Measurements from ENCODE around the gene XPA. TPM values are rescaled to one million over a fixed set of nuclear protein-coding genes. Genes with fewer than 3 reads are reported as not detected.

Gene XPA
- total and polyA plus RNA-seq, 2 of the 13 experiments (the other 11 are each of a cell fraction or from before 2014, with no cell fraction given) = 2.3 to 15.2 TPM

DNA sequence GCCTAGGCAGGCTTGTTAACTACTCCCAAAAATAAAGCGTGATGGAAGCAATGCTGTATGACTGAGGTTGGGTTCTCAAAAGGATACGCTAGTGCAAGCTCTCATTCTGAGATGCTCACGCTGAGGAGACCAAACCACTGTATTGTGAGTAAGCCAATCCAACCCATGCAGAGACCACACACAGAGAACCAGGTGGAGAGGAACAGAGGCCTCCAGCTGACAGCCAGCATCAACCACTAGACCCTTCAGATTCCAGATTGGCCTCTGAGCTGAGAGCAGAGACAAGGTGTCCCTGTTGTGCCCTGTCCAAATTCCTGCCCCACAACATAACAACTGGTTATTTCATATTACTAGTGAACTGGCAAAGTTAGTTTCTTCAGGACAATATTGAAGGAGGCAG lies 68.5 kb downstream of the XPA start:
- Histone ChIP-seq H3K79me2 (ENCODE audit: insufficient read depth, low read length) (peaks cover 39% of the 10 kb centered on the region), H3K4me3 (replicated peaks in 1 of 3; ENCODE audit: insufficient read depth in 1 of 3, low read depth in 2 of 3, low read length in 3 of 3) (no peak overlapping the region), H3K4me1 (ENCODE audit: insufficient read depth, low read length) (peaks cover 21% of the 10 kb centered on the region), H3K9me3 (ENCODE audit: low read length) (no peaks in the 10 kb centered on the region), H3K4me2 (ENCODE audit: low read depth, low read length) (no peak overlapping the region), H3K36me3 (replicated peaks in 1 of 2; ENCODE audit: control insufficient read depth in 1 of 2, insufficient read depth in 2 of 2, low read length in 2 of 2) (peaks cover 0 to 28% of the 10 kb centered on the region in 2 experiments; a peak in 3 of 5 replicates), H4K20me1 (ENCODE audit: insufficient read depth, low read length) (no peaks in the 10 kb centered on the region; the same call in 1 of the 2 replicates), H3K27me3 (ENCODE audit: control insufficient read depth in 1 of 2, insufficient read depth in 2 of 2, low read length in 2 of 2) (peaks cover 0 to 8% of the 10 kb centered on the region in 2 experiments; a peak in 1 of 5 replicates), H3K27ac (ENCODE audit: extremely low read length, insufficient read depth, low read length) (no peak overlapping the region), H2AFZ (ENCODE audit: low read length) (no peak overlapping the region), H3K9ac (ENCODE audit: insufficient read depth, low read depth, low read length) (no peak overlapping the region)
- ATAC-seq (no peak), FAIRE-seq (no peak), DNase-seq (ENCODE audit: low spot score) (no peak)
- POLR2A ChIA-PET = no interaction called here
- 96% methylated on average over 3 of the region's 3 CpGs for WGBS (ENCODE audit: low lambda C conversion rate)
- CTCF ChIA-PET (ENCODE audit: low intra/inter-chr PET ratio, low total read pairs) = no interaction called here
- no TSS peak for BruUV-seq (replicated peaks)
- intact Hi-C loops (cut with micrococcal nuclease; ENCODE audit: unreplicated experiment) (no loop called here), in situ Hi-C loops (cut with HindIII; ENCODE audit: extremely low pct_ligation_motif_present, low pct_unique_long_range_greater_than_20kb) (no loop called here)
- TF ChIP-seq NBN (conservative IDR thresholded peaks at IDR 0.05) = no peak
- TF ChIP-seq MYNN (CRISPR knock-in tag; IDR thresholded peaks at IDR 0.05; ENCODE audit: low read depth) = no peak
- TF ChIP-seq MTF1 (CRISPR knock-in tag; IDR thresholded peaks at IDR 0.05) = no peak
- TF ChIP-seq, protein P1, sequence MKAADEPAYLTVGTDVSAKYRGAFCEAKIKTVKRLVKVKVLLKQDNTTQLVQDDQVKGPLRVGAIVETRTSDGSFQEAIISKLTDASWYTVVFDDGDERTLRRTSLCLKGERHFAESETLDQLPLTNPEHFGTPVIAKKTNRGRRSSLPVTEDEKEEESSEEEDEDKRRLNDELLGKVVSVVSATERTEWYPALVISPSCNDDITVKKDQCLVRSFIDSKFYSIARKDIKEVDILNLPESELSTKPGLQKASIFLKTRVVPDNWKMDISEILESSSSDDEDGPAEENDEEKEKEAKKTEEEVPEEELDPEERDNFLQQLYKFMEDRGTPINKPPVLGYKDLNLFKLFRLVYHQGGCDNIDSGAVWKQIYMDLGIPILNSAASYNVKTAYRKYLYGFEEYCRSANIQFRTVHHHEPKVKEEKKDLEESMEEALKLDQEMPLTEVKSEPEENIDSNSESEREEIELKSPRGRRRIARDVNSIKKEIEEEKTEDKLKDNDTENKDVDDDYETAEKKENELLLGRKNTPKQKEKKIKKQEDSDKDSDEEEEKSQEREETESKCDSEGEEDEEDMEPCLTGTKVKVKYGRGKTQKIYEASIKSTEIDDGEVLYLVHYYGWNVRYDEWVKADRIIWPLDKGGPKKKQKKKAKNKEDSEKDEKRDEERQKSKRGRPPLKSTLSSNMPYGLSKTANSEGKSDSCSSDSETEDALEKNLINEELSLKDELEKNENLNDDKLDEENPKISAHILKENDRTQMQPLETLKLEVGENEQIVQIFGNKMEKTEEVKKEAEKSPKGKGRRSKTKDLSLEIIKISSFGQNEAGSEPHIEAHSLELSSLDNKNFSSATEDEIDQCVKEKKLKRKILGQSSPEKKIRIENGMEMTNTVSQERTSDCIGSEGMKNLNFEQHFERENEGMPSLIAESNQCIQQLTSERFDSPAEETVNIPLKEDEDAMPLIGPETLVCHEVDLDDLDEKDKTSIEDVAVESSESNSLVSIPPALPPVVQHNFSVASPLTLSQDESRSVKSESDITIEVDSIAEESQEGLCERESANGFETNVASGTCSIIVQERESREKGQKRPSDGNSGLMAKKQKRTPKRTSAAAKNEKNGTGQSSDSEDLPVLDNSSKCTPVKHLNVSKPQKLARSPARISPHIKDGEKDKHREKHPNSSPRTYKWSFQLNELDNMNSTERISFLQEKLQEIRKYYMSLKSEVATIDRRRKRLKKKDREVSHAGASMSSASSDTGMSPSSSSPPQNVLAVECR (CRISPR knock-in tag; IDR thresholded peaks at IDR 0.05; ENCODE audit: borderline replicate concordance) = no peak
- no peak for TF ChIP-seq CBX2 (IDR thresholded peaks at IDR 0.05; ENCODE audit: low read depth, low read length)
- no peak for TF ChIP-seq CBX2 (CRISPR knock-in tag; IDR thresholded peaks at IDR 0.05; ENCODE audit: low read depth)
- no peak for TF ChIP-seq SMYD3 (CRISPR knock-in tag; IDR thresholded peaks at IDR 0.05)
- no peak for TF ChIP-seq KLF15 (CRISPR knock-in tag; IDR thresholded peaks at IDR 0.05; ENCODE audit: borderline replicate concordance)
- TF ChIP-seq RARG (CRISPR knock-in tag; IDR thresholded peaks at IDR 0.05; ENCODE audit: low read depth) = no peak
- TF ChIP-seq, protein P2, sequence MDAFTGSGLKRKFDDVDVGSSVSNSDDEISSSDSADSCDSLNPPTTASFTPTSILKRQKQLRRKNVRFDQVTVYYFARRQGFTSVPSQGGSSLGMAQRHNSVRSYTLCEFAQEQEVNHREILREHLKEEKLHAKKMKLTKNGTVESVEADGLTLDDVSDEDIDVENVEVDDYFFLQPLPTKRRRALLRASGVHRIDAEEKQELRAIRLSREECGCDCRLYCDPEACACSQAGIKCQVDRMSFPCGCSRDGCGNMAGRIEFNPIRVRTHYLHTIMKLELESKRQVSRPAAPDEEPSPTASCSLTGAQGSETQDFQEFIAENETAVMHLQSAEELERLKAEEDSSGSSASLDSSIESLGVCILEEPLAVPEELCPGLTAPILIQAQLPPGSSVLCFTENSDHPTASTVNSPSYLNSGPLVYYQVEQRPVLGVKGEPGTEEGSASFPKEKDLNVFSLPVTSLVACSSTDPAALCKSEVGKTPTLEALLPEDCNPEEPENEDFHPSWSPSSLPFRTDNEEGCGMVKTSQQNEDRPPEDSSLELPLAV (CRISPR knock-in tag; conservative IDR thresholded peaks at IDR 0.05; ENCODE audit: low read depth) = no peak
- TF ChIP-seq, protein P3, sequence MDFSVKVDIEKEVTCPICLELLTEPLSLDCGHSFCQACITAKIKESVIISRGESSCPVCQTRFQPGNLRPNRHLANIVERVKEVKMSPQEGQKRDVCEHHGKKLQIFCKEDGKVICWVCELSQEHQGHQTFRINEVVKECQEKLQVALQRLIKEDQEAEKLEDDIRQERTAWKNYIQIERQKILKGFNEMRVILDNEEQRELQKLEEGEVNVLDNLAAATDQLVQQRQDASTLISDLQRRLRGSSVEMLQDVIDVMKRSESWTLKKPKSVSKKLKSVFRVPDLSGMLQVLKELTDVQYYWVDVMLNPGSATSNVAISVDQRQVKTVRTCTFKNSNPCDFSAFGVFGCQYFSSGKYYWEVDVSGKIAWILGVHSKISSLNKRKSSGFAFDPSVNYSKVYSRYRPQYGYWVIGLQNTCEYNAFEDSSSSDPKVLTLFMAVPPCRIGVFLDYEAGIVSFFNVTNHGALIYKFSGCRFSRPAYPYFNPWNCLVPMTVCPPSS (IDR thresholded peaks at IDR 0.05) = no peak
- no peak for TF ChIP-seq STAG1 (CRISPR knock-in tag; IDR thresholded peaks at IDR 0.05)
- TF ChIP-seq, protein P4, sequence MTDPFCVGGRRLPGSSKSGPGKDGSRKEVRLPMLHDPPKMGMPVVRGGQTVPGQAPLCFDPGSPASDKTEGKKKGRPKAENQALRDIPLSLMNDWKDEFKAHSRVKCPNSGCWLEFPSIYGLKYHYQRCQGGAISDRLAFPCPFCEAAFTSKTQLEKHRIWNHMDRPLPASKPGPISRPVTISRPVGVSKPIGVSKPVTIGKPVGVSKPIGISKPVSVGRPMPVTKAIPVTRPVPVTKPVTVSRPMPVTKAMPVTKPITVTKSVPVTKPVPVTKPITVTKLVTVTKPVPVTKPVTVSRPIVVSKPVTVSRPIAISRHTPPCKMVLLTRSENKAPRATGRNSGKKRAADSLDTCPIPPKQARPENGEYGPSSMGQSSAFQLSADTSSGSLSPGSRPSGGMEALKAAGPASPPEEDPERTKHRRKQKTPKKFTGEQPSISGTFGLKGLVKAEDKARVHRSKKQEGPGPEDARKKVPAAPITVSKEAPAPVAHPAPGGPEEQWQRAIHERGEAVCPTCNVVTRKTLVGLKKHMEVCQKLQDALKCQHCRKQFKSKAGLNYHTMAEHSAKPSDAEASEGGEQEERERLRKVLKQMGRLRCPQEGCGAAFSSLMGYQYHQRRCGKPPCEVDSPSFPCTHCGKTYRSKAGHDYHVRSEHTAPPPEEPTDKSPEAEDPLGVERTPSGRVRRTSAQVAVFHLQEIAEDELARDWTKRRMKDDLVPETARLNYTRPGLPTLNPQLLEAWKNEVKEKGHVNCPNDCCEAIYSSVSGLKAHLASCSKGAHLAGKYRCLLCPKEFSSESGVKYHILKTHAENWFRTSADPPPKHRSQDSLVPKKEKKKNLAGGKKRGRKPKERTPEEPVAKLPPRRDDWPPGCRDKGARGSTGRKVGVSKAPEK (CRISPR knock-in tag; IDR thresholded peaks at IDR 0.05; ENCODE audit: borderline replicate concordance) = no peak
- TF ChIP-seq SRY (CRISPR knock-in tag; IDR thresholded peaks at IDR 0.05) = no peak
- TF ChIP-seq EHMT2 (IDR thresholded peaks at IDR 0.05; ENCODE audit: borderline replicate concordance, low read depth, low read length) = no peak
- TF ChIP-seq SCMH1 (CRISPR knock-in tag; IDR thresholded peaks at IDR 0.05; ENCODE audit: borderline replicate concordance) = no peak

All from HepG2 (cell line).